Loucy (cell line): ENCODE results near the gene CAMTA1.
A peak's percentile ranks its signal among the peaks of the same experiment; 100 is the strongest.

ENCODE experiments used
- H2AFZ ChIP-seq: fragments of 200-600 bp; sonication (generic); 2 replicates; pipeline ENCODE4 v1.6.0; 2016; ENCODE audit warnings: antibody characterized with exemption, mild to moderate bottlenecking, low read length, moderate library complexity
- H3F3A ChIP-seq: fragments of 200-600 bp; 2 replicates; pipeline ENCODE4 v1.6.0; 2016; ENCODE audit warnings: antibody characterized with exemption, low read depth, mild to moderate bottlenecking
- H3K27me3 ChIP-seq: fragments of 200-600 bp; sonication (generic); 2 replicates; pipeline ENCODE4 v1.6.1; 2014; ENCODE audit warnings: low read length, mild to moderate bottlenecking; ENCODE audit not compliant: insufficient read depth, poor library complexity, severe bottlenecking
- H3K36me3 ChIP-seq: fragments of 200-600 bp; sonication (generic); 2 replicates; pipeline ENCODE4 v1.6.1; 2016; ENCODE audit warnings: low read length; ENCODE audit not compliant: insufficient read depth
- H3K4me1 ChIP-seq: fragments of 200-600 bp; sonication (generic); 2 replicates; pipeline ENCODE4 v1.5.1; 2014; ENCODE audit warnings: low read length, mild to moderate bottlenecking; ENCODE audit not compliant: insufficient read depth, poor library complexity, severe bottlenecking
- H3K4me2 ChIP-seq: fragments of 200-600 bp; sonication (generic); 2 replicates; pipeline ENCODE4 v1.6.0; 2014; ENCODE audit warnings: antibody characterized with exemption, low read length, low read depth, mild to moderate bottlenecking; ENCODE audit not compliant: poor library complexity, severe bottlenecking
- H3K4me3 ChIP-seq: fragments of 200-600 bp; sonication (generic); 2 replicates; pipeline ENCODE4 v1.5.1; 2014; ENCODE audit warnings: low read length, mild to moderate bottlenecking, mixed read lengths; ENCODE audit not compliant: poor library complexity, severe bottlenecking
- H3K79me2 ChIP-seq: fragments of 200-600 bp; sonication (generic); 2 replicates; pipeline ENCODE4 v1.6.1; 2014; ENCODE audit warnings: low read length; ENCODE audit not compliant: insufficient read depth
- H3K9ac ChIP-seq: fragments of 200-600 bp; sonication (generic); 2 replicates; pipeline ENCODE4 v1.6.0; 2014; ENCODE audit warnings: mild to moderate bottlenecking, low read depth, low read length, moderate library complexity; ENCODE audit not compliant: poor library complexity, severe bottlenecking
- H3K9me2 ChIP-seq: fragments of 200-600 bp; sonication (generic); replicated peaks from 2 replicates; pipeline ENCODE4 v1.6.1; 2016; ENCODE audit warnings: low read depth, low read length, mixed read lengths
- H3K9me3 ChIP-seq: fragments of 200-600 bp; sonication (generic); 2 replicates; pipeline ENCODE4 v1.6.1; 2014; ENCODE audit warnings: mild to moderate bottlenecking, antibody characterized with exemption, low read length, low read depth; ENCODE audit not compliant: insufficient read depth
- H4K20me1 ChIP-seq: fragments of 200-600 bp; sonication (generic); 2 replicates; pipeline ENCODE4 v1.6.0; 2014; ENCODE audit warnings: antibody characterized with exemption, low read length, mild to moderate bottlenecking; ENCODE audit not compliant: insufficient read depth, poor library complexity, severe bottlenecking
- EZH2phosphoT487 ChIP-seq: fragments of 200-600 bp; IDR thresholded peaks from 2 replicates; pipeline ENCODE4 v1.6.1; 2018; ENCODE audit warnings: antibody characterized with exemption, mild to moderate bottlenecking, moderate library complexity, borderline replicate concordance
- TF ChIP-seq, protein P1 (sequence below): fragments of 200-600 bp; sonication (generic); conservative IDR thresholded peaks from 2 replicates; pipeline ENCODE4 v1.5.1; 2014; ENCODE audit warnings: mild to moderate bottlenecking, antibody characterized with exemption, low read length

The CAMTA1 gene

GRCh38 chr1:7149080-7149838, 364.0 kb downstream of the CAMTA1 start:
- no peak overlapping the region for H3K4me2 ChIP-seq
- no peaks in the 10 kb centered on the region for H3K27me3 ChIP-seq
- H3F3A ChIP-seq = no peaks in the 10 kb centered on the region
- no peak overlapping the region for H2AFZ ChIP-seq
- H3K9me3 ChIP-seq = no peaks in the 10 kb centered on the region
- no peaks in the 10 kb centered on the region for H3K79me2 ChIP-seq
- no peak overlapping the region for H3K4me3 ChIP-seq
- H4K20me1 ChIP-seq = no peaks in the 10 kb centered on the region
- no peak overlapping the region for H3K9ac ChIP-seq
- no peaks in the 10 kb centered on the region for H3K36me3 ChIP-seq
- H3K9me2 ChIP-seq = no peaks in the 10 kb centered on the region
- TF ChIP-seq, protein P1, sequence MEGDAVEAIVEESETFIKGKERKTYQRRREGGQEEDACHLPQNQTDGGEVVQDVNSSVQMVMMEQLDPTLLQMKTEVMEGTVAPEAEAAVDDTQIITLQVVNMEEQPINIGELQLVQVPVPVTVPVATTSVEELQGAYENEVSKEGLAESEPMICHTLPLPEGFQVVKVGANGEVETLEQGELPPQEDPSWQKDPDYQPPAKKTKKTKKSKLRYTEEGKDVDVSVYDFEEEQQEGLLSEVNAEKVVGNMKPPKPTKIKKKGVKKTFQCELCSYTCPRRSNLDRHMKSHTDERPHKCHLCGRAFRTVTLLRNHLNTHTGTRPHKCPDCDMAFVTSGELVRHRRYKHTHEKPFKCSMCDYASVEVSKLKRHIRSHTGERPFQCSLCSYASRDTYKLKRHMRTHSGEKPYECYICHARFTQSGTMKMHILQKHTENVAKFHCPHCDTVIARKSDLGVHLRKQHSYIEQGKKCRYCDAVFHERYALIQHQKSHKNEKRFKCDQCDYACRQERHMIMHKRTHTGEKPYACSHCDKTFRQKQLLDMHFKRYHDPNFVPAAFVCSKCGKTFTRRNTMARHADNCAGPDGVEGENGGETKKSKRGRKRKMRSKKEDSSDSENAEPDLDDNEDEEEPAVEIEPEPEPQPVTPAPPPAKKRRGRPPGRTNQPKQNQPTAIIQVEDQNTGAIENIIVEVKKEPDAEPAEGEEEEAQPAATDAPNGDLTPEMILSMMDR = no peak
- TF ChIP-seq EZH2phosphoT487 = no peak
- peaks cover 18% of the 10 kb centered on the region for H3K4me1 ChIP-seq

- Histone ChIP-seq H3F3A (no peaks in the 10 kb centered on the region), H3K27me3 (no peaks in the 10 kb centered on the region), H3K36me3 (no peaks in the 10 kb centered on the region), H3K79me2 (no peaks in the 10 kb centered on the region), H3K9me3 (no peaks in the 10 kb centered on the region), H3K4me1 (peaks cover 18% of the 10 kb centered on the region), H2AFZ (no peak overlapping the region), H3K4me3 (no peak overlapping the region), H3K4me2 (peak overlapping the region; percentile 44), H3K9me2 (no peaks in the 10 kb centered on the region), H4K20me1 (no peaks in the 10 kb centered on the region), H3K9ac (no peak overlapping the region)
- TF ChIP-seq EZH2phosphoT487 = no peak
- TF ChIP-seq, protein P1 = no peak
Measured at GRCh38 chr1:7150724-7151280, 365.5 kb downstream of the CAMTA1 start.

- no peak overlapping the region for H2AFZ ChIP-seq
- no peaks in the 10 kb centered on the region for H3K36me3 ChIP-seq
- no peak overlapping the region for H3K4me3 ChIP-seq
- no peaks in the 10 kb centered on the region for H4K20me1 ChIP-seq
- no peaks in the 10 kb centered on the region for H3K9me3 ChIP-seq
- H3K4me2 ChIP-seq = no peak overlapping the region
- TF ChIP-seq, protein P1 = no peak
- TF ChIP-seq EZH2phosphoT487 = no peak
- no peaks in the 10 kb centered on the region for H3K27me3 ChIP-seq
- no peaks in the 10 kb centered on the region for H3K9me2 ChIP-seq
- H3F3A ChIP-seq = no peaks in the 10 kb centered on the region
- H3K79me2 ChIP-seq = no peaks in the 10 kb centered on the region
- no peak overlapping the region for H3K9ac ChIP-seq
- peaks cover 18% of the 10 kb centered on the region for H3K4me1 ChIP-seq
Measured at GRCh38 chr1:7151978-7152377, 366.7 kb downstream of the CAMTA1 start.
